ENCODE results near the gene VAX1. TPM values are rescaled to one million over a fixed set of nuclear protein-coding genes. Genes with fewer than 3 reads are reported as not detected.
"Not testable (repeated sequence)": the region's sequence is repeated elsewhere in the genome, so short reads cannot be mapped to it uniquely, and the experiment has no call there.

Gene VAX1
- total RNA-seq, 1 experiment from 2014 or later: not detected

DNA sequence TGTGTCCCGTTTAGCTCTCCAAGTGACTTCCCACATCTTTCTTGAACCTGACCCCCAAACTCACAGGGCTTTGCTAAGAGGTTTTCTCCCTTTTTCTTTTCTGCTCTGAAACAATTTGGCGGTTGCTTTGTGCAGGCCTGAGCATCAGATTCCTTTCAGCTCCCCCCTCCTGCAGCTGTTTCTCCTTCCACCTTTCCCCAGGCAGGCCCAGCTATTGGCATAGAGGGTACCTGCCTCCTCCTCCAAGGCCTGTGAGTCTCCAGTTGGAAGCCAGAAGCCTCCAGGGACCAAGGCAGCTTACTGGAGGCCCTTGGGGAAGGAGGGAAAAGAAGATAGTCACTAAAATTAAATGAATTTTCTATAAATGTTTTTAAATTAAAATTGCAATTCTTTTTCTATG is 7.7 kb downstream of the VAX1 start:
- Mint-ChIP-seq H3K4me1 (peaks cover 31 to 45% of the 10 kb centered on the region in 2 experiments), H3K4me3 (no peak overlapping the region; a peak in 1 of 5 replicates), H3K36me3 (ENCODE audit: insufficient read depth in 1 of 3, low read depth in 3 of 3) (no peaks in the 10 kb centered on the region; a peak in 2 of 7 replicates), H3K27ac (no peak overlapping the region), H3K27me3 (ENCODE audit: low read depth) (peaks cover 96% of the 10 kb centered on the region), H3K9me3 (peaks cover 0 to 8% of the 10 kb centered on the region in 2 experiments; a peak in 3 of 5 replicates)
- Histone ChIP-seq H4K5ac (ENCODE audit: insufficient read length, low read depth, low read length) (no peak overlapping the region), H4K20me1 (ENCODE audit: control insufficient read depth, insufficient read depth, insufficient read length) (no peaks in the 10 kb centered on the region), H2AFZ (ENCODE audit: low read length) (no peak overlapping the region), H3K4me1 (ENCODE audit: insufficient read depth, low read length) (no peaks in the 10 kb centered on the region), H4K91ac (ENCODE audit: insufficient read length, low read depth, low read length) (no peak overlapping the region), H3K4ac (ENCODE audit: low read depth, low read length) (no peak overlapping the region), H3K14ac (ENCODE audit: insufficient read depth, low read length) (no peak overlapping the region), H2BK12ac (ENCODE audit: insufficient read length, low read depth, low read length) (no peak overlapping the region), H4K8ac (replicated peaks; ENCODE audit: insufficient read length, low read depth, low read length) (no peak overlapping the region), H2BK15ac (ENCODE audit: low read depth, low read length) (no peak overlapping the region), H3K18ac (ENCODE audit: insufficient read length, low read depth, low read length) (no peak overlapping the region), H3K9ac (ENCODE audit: extremely low read depth, insufficient read length, low read length) (no peak overlapping the region), H2BK120ac (ENCODE audit: low read depth, low read length, poor library complexity, severe bottlenecking) (no peak overlapping the region), H3K23ac (ENCODE audit: insufficient read length, low read depth, low read length) (no peak overlapping the region), H3K23me2 (ENCODE audit: insufficient read length, low read depth, low read length, poor library complexity, severe bottlenecking) (no peaks in the 10 kb centered on the region), H3K79me1 (ENCODE audit: insufficient read depth, low read depth, low read length, poor library complexity, severe bottlenecking) (no peaks in the 10 kb centered on the region), H3K4me2 (ENCODE audit: insufficient read depth, insufficient read length, low read length) (no peak overlapping the region), H2AK5ac (ENCODE audit: insufficient read length, low read length) (no peak overlapping the region), H3K27me3 (ENCODE audit: insufficient read depth, low read length) (peaks cover 71% of the 10 kb centered on the region), H3K9me3 (ENCODE audit: control insufficient read depth, low read depth, low read length) (no peaks in the 10 kb centered on the region), H2BK5ac (ENCODE audit: insufficient read length, low read length) (no peak overlapping the region), H3K27ac (ENCODE audit: insufficient read length, low read depth, low read length) (no peak overlapping the region), H3K56ac (ENCODE audit: insufficient read length, low read depth, low read length) (no peak overlapping the region), H3K79me2 (ENCODE audit: insufficient read depth, low read length) (no peaks in the 10 kb centered on the region), H3T11ph (ENCODE audit: low read length) (no peak overlapping the region), H2BK20ac (ENCODE audit: low read depth, low read length, poor library complexity, severe bottlenecking) (no peak overlapping the region)
- TF ChIP-seq, protein P1, sequence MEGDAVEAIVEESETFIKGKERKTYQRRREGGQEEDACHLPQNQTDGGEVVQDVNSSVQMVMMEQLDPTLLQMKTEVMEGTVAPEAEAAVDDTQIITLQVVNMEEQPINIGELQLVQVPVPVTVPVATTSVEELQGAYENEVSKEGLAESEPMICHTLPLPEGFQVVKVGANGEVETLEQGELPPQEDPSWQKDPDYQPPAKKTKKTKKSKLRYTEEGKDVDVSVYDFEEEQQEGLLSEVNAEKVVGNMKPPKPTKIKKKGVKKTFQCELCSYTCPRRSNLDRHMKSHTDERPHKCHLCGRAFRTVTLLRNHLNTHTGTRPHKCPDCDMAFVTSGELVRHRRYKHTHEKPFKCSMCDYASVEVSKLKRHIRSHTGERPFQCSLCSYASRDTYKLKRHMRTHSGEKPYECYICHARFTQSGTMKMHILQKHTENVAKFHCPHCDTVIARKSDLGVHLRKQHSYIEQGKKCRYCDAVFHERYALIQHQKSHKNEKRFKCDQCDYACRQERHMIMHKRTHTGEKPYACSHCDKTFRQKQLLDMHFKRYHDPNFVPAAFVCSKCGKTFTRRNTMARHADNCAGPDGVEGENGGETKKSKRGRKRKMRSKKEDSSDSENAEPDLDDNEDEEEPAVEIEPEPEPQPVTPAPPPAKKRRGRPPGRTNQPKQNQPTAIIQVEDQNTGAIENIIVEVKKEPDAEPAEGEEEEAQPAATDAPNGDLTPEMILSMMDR (conservative IDR thresholded peaks at IDR 0.05): no peak
- no CpG with 5 or more reads among the region's 2 CpGs for WGBS (ENCODE audit: extremely low coverage, insufficient read length, low lambda C conversion rate)
- no peak for DNase-seq

DNA sequence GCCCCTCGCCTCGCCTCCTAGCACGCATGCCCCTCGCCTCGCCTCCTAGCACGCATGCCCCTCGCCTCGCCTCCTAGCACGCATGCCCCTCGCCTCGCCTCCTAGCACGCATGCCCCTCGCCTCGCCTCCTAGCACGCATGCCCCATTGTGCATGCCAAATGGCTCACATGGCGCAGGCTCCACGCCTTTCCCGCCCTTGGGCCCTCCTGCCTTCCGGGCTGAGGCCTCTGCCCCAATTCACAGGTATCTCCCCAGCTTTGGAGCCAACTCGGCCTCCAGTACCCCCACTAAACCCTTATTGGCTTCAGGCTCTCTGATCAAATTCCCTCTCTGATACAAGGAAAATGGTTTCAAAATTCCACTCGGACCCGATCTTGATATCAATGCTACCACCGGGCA is 11.4 kb downstream of the VAX1 start:
- not testable (repeated sequence) for H2BK5ac ChIP-seq (ENCODE audit: insufficient read length, low read length); H3K9ac ChIP-seq (ENCODE audit: extremely low read depth, insufficient read length, low read length); H3K18ac ChIP-seq (ENCODE audit: insufficient read length, low read depth, low read length); H2AK5ac ChIP-seq (ENCODE audit: insufficient read length, low read length); H4K20me1 ChIP-seq (ENCODE audit: control insufficient read depth, insufficient read depth, insufficient read length); H2BK12ac ChIP-seq (ENCODE audit: insufficient read length, low read depth, low read length); H4K91ac ChIP-seq (ENCODE audit: insufficient read length, low read depth, low read length); H3K4me3 Mint-ChIP-seq; H3K23me2 ChIP-seq (ENCODE audit: insufficient read length, low read depth, low read length, poor library complexity, severe bottlenecking); H3K4ac ChIP-seq (ENCODE audit: low read depth, low read length); H3K56ac ChIP-seq (ENCODE audit: insufficient read length, low read depth, low read length); H2BK15ac ChIP-seq (ENCODE audit: low read depth, low read length); H3T11ph ChIP-seq (ENCODE audit: low read length); H3K36me3 Mint-ChIP-seq (ENCODE audit: insufficient read depth in 1 of 3, low read depth in 3 of 3); H3K79me2 ChIP-seq (ENCODE audit: insufficient read depth, low read length); H3K9me3 Mint-ChIP-seq; H3K27ac ChIP-seq (ENCODE audit: insufficient read length, low read depth, low read length); H4K5ac ChIP-seq (ENCODE audit: insufficient read length, low read depth, low read length); H3K9me3 ChIP-seq (ENCODE audit: control insufficient read depth, low read depth, low read length); H4K8ac ChIP-seq (replicated peaks; ENCODE audit: insufficient read length, low read depth, low read length); H2BK20ac ChIP-seq (ENCODE audit: low read depth, low read length, poor library complexity, severe bottlenecking); H3K79me1 ChIP-seq (ENCODE audit: insufficient read depth, low read depth, low read length, poor library complexity, severe bottlenecking); H3K23ac ChIP-seq (ENCODE audit: insufficient read length, low read depth, low read length); H2BK120ac ChIP-seq (ENCODE audit: low read depth, low read length, poor library complexity, severe bottlenecking); H3K4me1 ChIP-seq (ENCODE audit: insufficient read depth, low read length); H3K4me2 ChIP-seq (ENCODE audit: insufficient read depth, insufficient read length, low read length); H3K27ac Mint-ChIP-seq; H2AFZ ChIP-seq (ENCODE audit: low read length); H3K14ac ChIP-seq (ENCODE audit: insufficient read depth, low read length); DNase-seq
- Mint-ChIP-seq H3K4me1 (peaks cover 11 to 26% of the 10 kb centered on the region in 2 experiments), H3K27me3 (ENCODE audit: low read depth) (peaks cover 88% of the 10 kb centered on the region)
- peaks cover 38% of the 10 kb centered on the region for H3K27me3 ChIP-seq (ENCODE audit: insufficient read depth, low read length)
- WGBS (ENCODE audit: extremely low coverage, insufficient read length, low lambda C conversion rate): no CpG with 5 or more reads among the region's 23 CpGs
